GM12864 (cell line): ENCODE data around the gene PLCG1.
A peak's percentile ranks its signal among the peaks of the same experiment; 100 is the strongest.

Experiments used
- DNase-seq: peaks from one replicate; pipeline ENCODE4 v3.0.0-alpha.2; 2011; ENCODE audit warnings: low read depth
- H3K4me3 ChIP-seq: 2 replicates; pipeline ENCODE4 v1.5.1; 2011; ENCODE audit warnings: mild to moderate bottlenecking, low read depth, low read length, control low read depth
- TF ChIP-seq, protein P1 (sequence below): IDR thresholded peaks from 2 replicates; pipeline ENCODE4 v1.5.1; 2011; ENCODE audit warnings: low read depth, mild to moderate bottlenecking, moderate library complexity, low read length, control low read depth, inconsistent platforms; ENCODE audit errors: missing control alignments

The PLCG1 gene

GRCh38 chr20:41169162-41169690 is 31.9 kb downstream of the PLCG1 start:
- no peak overlapping the region for H3K4me3 ChIP-seq
- no peak for DNase-seq
- TF ChIP-seq, protein P1, sequence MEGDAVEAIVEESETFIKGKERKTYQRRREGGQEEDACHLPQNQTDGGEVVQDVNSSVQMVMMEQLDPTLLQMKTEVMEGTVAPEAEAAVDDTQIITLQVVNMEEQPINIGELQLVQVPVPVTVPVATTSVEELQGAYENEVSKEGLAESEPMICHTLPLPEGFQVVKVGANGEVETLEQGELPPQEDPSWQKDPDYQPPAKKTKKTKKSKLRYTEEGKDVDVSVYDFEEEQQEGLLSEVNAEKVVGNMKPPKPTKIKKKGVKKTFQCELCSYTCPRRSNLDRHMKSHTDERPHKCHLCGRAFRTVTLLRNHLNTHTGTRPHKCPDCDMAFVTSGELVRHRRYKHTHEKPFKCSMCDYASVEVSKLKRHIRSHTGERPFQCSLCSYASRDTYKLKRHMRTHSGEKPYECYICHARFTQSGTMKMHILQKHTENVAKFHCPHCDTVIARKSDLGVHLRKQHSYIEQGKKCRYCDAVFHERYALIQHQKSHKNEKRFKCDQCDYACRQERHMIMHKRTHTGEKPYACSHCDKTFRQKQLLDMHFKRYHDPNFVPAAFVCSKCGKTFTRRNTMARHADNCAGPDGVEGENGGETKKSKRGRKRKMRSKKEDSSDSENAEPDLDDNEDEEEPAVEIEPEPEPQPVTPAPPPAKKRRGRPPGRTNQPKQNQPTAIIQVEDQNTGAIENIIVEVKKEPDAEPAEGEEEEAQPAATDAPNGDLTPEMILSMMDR: no peak

DNA sequence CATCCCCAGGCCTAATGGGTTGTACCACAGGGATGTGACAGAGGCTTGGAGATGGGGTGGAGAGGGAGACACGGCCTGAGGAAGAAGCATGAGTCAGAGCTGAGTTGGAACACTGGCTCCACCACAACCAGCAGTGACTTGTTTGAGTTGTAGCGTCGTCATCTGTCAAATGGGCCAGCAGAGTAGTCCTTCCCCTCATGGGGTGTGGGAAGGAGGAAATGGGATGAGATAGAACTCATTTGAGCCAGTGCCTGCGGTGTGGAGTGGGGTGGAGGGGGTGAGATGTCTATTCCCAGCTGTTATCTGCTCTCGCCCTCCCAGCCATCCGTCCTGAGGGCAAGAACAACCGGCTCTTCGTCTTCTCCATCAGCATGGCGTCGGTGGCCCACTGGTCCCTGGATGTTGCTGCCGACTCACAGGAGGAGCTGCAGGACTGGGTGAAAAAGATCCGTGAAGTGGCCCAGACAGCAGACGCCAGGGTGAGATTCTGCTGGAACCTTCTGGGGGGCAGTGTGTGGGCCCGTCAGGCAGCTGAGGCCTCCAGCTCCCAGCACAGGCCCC is 32.5 kb downstream of the PLCG1 start:
- TF ChIP-seq, protein P1: no peak
- no peak for DNase-seq
- no peak overlapping the region for H3K4me3 ChIP-seq

GRCh38 chr20:41170386-41171105 is 33.2 kb downstream of the PLCG1 start:
- no peak overlapping the region for H3K4me3 ChIP-seq
- TF ChIP-seq, protein P1: no peak
- no peak for DNase-seq

- TF ChIP-seq, protein P1: no peak
- DNase-seq: no peak
- H3K4me3 ChIP-seq: no peak overlapping the region
Observed at GRCh38 chr20:41171736-41172295, 34.5 kb downstream of the PLCG1 start.

DNA sequence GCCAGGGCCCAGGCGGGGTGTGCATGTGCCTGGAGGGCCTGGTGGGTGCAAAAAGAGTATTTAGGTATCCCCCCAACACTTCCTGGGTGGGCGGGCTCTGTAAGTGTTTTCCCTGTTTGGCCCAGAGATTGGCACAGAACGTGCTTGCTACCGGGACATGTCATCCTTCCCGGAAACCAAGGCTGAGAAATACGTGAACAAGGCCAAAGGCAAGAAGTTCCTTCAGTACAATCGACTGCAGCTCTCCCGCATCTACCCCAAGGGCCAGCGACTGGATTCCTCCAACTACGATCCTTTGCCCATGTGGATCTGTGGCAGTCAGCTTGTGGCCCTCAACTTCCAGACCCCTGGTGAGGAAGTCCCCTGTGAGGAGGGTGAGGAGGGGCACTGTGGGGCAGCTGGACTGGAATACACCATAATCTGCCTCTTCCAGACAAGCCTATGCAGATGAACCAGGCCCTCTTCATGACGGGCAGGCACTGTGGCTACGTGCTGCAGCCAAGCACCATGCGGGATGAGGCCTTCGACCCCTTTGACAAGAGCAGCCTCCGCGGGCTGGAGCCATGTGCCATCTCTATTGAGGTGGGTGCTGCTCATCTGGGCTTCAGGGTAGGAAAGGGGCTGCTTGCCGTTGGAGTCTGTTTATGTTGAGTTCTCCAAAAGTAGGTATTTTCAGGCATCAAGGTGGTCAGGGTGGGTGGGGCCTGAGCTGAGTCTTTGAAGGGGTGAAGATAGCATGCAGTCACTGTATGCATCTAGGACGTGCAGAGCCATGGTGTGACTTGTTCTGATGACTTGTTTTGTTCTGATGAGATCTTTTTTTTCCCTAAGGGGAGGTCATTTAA is 35.2 kb downstream of the PLCG1 start:
- TF ChIP-seq, protein P1: no peak
- no peak for DNase-seq
- no peak overlapping the region for H3K4me3 ChIP-seq

- TF ChIP-seq, protein P1: peak; percentile 91
- DNase-seq: no peak
- H3K4me3 ChIP-seq: no peak overlapping the region
Observed at GRCh38 chr20:41173161-41173721, 35.9 kb downstream of the PLCG1 start.
